Neural crest cell (in vitro differentiated cells): Measurements from ENCODE around the gene UBFD1. TPM values are rescaled to one million over a fixed set of nuclear protein-coding genes. Genes with fewer than 3 reads are reported as not detected.

Source experiments
- DNase-seq: peaks from one replicate; pipeline ENCODE4 v3.0.0; 2021; ENCODE audit warnings: low read depth, mixed read lengths, low spot score
- H3K27ac Mint-ChIP-seq: one replicate; pipeline ENCODE4 v1.8.0; 2021; ENCODE audit warnings: mild to moderate bottlenecking, mixed read lengths; ENCODE audit not compliant: unreplicated experiment
- H3K27me3 Mint-ChIP-seq: 2 replicates; pipeline ENCODE4 v1.8.0; 2021; ENCODE audit warnings: low read depth, mild to moderate bottlenecking, mixed read lengths
- H3K36me3 Mint-ChIP-seq: 2 replicates; pipeline ENCODE4 v1.8.0; 2021; ENCODE audit warnings: low read depth, mild to moderate bottlenecking, mixed read lengths
- H3K4me1 Mint-ChIP-seq: 2 replicates; pipeline ENCODE4 v1.8.0; 2021; ENCODE audit warnings: mixed read lengths
- H3K4me3 Mint-ChIP-seq: one replicate; pipeline ENCODE4 v1.8.0; 2021; ENCODE audit warnings: mild to moderate bottlenecking, mixed read lengths
- H3K9me3 Mint-ChIP-seq: 2 replicates; pipeline ENCODE4 v1.8.0; 2021; ENCODE audit warnings: mixed read lengths
- CTCF ChIP-seq: fragments of 200-600 bp; sonication (generic); conservative IDR thresholded peaks from 2 replicates; pipeline ENCODE4 v1.5.0; 2021; ENCODE audit warnings: antibody characterized with exemption, mild to moderate bottlenecking
- total RNA-seq: library from RNA; stranded (reverse); gene quantifications from 2 replicates; pipeline ENCODE4 v1.2.1, GENCODE V29; 2021

UBFD1 gene
- total RNA-seq, 1 donor from 2014 or later, result 91.0 TPM

DNA sequence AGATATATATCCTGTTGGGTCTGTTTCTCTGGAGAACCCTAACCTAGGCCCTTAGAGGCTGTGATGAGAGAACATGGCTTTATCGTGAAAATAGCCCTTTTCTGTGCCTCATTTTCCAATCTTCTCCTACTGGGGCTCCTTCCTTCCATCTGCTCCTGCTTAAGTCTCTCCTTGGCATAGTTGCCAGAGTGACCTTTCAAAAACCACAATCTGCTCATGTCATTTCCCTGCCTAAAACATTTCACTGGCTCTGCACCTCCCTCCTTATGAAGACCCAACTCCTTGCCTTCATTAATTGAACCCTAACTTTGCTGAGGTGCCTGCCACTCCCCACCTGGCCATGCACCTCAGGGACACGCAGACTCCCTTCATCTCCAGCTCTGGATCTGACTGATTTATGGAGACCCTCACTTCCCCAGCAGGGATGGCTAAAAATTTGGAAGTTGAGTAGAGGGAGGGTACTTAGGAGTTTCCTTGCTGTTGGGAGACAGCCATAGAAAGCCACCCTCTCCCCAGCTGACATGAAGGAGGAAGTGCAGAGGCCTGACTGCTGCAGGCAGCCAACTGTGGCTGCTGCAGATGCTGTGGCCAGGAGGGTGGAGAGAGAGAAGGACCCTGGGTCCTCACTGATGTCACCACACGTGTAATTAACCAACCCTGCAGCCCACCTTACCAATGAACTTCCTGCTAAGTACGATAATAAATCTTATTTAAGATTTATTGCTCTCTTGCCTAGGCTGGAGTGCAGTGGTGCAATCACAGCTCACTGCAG lies 41.0 kb upstream of the UBFD1 start:
- Mint-ChIP-seq H3K27ac (no peak overlapping the region), H3K4me3 (no peak overlapping the region), H3K27me3 (no peaks in the 10 kb centered on the region), H3K36me3 (peaks cover 8% of the 10 kb centered on the region), H3K4me1 (no peaks in the 10 kb centered on the region), H3K9me3 (no peaks in the 10 kb centered on the region)
- no peak for TF ChIP-seq CTCF
- DNase-seq, result no peak

DNA sequence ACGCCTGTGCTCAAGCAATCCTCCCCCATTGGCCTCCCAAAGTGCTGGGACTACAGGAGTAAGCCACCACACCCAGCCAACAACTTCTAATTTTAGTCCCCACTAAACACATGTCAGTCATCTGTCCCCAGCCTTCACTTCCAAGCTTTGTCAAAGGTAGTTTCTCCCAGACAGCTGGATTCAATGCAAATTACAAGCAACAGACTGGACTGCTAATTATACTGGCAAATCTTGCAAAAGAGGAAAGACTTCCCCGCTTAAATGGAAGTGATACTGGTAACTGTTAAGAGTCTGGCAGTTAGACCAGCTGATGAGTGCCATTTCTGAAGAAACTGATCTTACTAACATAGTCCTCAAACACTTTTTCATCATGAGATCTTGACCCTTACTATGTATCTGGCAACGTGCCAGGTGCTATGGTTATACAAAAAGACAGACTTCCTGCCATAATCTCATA lies 39.1 kb upstream of the UBFD1 start:
- TF ChIP-seq CTCF, result no peak
- no peaks in the 10 kb centered on the region for H3K4me1 Mint-ChIP-seq
- peaks cover 20% of the 10 kb centered on the region for H3K36me3 Mint-ChIP-seq
- H3K27me3 Mint-ChIP-seq, result no peaks in the 10 kb centered on the region
- DNase-seq, result no peak
- H3K27ac Mint-ChIP-seq, result no peak overlapping the region
- H3K4me3 Mint-ChIP-seq, result no peak overlapping the region
- no peaks in the 10 kb centered on the region for H3K9me3 Mint-ChIP-seq

GRCh38 chr16:23519282-23519681 lies 38.2 kb upstream of the UBFD1 start:
- Mint-ChIP-seq H3K27ac (no peak overlapping the region), H3K4me1 (no peaks in the 10 kb centered on the region), H3K4me3 (no peak overlapping the region), H3K36me3 (peaks cover 21% of the 10 kb centered on the region), H3K9me3 (no peaks in the 10 kb centered on the region), H3K27me3 (no peaks in the 10 kb centered on the region)
- TF ChIP-seq CTCF, result no peak
- DNase-seq, result no peak

DNA sequence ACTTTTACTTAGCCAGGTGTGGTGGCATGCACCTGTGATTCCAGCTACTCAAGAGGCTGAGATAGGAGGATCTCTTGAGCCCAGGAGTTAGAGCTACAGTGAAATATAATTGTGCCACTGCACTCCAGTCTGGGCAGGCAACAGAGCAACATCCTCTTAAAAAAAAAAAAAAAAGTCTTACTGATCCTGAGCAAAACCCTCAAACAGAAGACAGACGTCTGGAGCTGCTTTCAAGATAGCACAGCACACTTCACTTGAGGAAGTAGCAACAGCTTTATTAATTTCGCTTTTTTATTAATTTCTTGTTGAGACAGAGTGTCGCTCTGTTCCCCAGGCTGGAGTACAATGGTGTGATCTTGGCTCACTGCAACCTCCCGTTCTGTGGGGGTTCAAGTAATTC lies 37.0 kb upstream of the UBFD1 start:
- no peak for TF ChIP-seq CTCF
- no peaks in the 10 kb centered on the region for H3K27me3 Mint-ChIP-seq
- peaks cover 27% of the 10 kb centered on the region for H3K36me3 Mint-ChIP-seq
- no peak for DNase-seq
- no peak overlapping the region for H3K27ac Mint-ChIP-seq
- H3K9me3 Mint-ChIP-seq, result no peaks in the 10 kb centered on the region
- H3K4me3 Mint-ChIP-seq, result no peak overlapping the region
- H3K4me1 Mint-ChIP-seq, result no peaks in the 10 kb centered on the region

DNA sequence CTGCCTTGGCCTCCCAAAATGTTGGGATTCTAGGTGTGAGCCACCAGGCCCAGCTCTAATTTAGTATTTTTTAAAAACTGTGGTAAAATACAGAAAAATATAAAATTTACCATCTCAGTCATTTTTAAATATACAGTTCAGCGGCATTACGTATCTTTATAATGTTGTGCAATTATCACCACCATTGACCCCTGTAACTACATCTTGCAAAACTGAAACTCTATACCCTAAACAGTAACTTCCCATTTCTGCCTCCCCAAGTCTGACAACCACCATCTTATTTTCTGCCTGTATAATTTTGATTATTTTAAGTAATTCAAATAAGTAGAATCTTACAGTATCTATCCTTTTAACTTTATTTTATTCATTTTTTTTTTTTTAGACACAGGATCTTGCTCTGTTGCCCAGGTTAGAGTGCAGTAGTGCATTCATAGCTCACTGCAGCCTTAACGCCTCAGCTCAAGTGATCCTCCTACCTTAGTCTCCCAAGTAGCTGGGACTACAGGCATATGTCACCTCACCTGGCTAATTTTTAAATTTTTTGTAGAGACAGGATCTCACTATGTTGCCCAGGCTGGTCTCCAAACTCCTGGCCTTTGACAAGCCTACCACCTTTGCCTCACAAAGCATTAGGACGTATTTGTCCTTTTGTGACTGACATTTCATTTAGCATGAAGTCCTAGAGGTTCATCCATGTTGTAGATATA lies 36.3 kb upstream of the UBFD1 start:
- peaks cover 27% of the 10 kb centered on the region for H3K36me3 Mint-ChIP-seq
- H3K4me3 Mint-ChIP-seq, result no peak overlapping the region

More for the DNA sequence above, 36.3 kb upstream of the UBFD1 start:
- no peak for DNase-seq
- Mint-ChIP-seq H3K9me3 (no peaks in the 10 kb centered on the region), H3K27me3 (no peaks in the 10 kb centered on the region), H3K4me1 (no peaks in the 10 kb centered on the region), H3K27ac (no peak overlapping the region)
- no peak for TF ChIP-seq CTCF
